Measurements from ENCODE around the gene SPRR1A. TPM values are rescaled to one million over a fixed set of nuclear protein-coding genes. Genes with fewer than 3 reads are reported as not detected.

The SPRR1A gene
- total RNA-seq, 1 experiment from 2014 or later: not detected

- DNase-seq (ENCODE audit: low read depth): no peak
Measured at GRCh38 chr1:153028766-153029165, 44.9 kb downstream of the SPRR1A start.

GRCh38 chr1:153030895-153031294 lies 47.0 kb downstream of the SPRR1A start, which contains the start of gene SPRR1B:
Gene SPRR1B, plus strand, starts transcription at chr1:153031203. Its CDS starts 1,143 bp downstream, at chr1:153032346.
- no peak for DNase-seq (ENCODE audit: low read depth)

GRCh38 chr1:153032073-153032472 lies 48.2 kb downstream of the SPRR1A start:
- no peak for DNase-seq (ENCODE audit: low read depth)

- peak; percentile 82 for DNase-seq (ENCODE audit: low read depth)
Measured at GRCh38 chr1:153032677-153033308, 48.9 kb downstream of the SPRR1A start.

- no peak for DNase-seq (ENCODE audit: low read depth)
Measured at GRCh38 chr1:153035211-153035610, 51.3 kb downstream of the SPRR1A start.

Other genes with a start within 250 kb of the SPRR1A start
- gene KPRP, start 226.1 kb upstream of the SPRR1A start, total RNA-seq (2014; rRNA removed; shearing (Covaris generic)): not detected in 2 replicates
- gene LCE1F, start 208.9 kb upstream of the SPRR1A start, total RNA-seq (2014; rRNA removed; shearing (Covaris generic)): not detected in 2 replicates
- gene LCE1E, start 197.8 kb upstream of the SPRR1A start, total RNA-seq (2014; rRNA removed; shearing (Covaris generic)): not detected in 2 replicates
- not detected in 2 replicates for gene LCE1D, start 187.4 kb upstream of the SPRR1A start, total RNA-seq (2014; rRNA removed; shearing (Covaris generic))
- gene LCE1C, start 177.4 kb upstream of the SPRR1A start, total RNA-seq (2014; rRNA removed; shearing (Covaris generic)): not detected in 2 replicates
- gene LCE1B, start 172.1 kb upstream of the SPRR1A start, total RNA-seq (2014; rRNA removed; shearing (Covaris generic)): not detected in 2 replicates
- not detected in 2 replicates for gene LCE1A, start 156.6 kb upstream of the SPRR1A start, total RNA-seq (2014; rRNA removed; shearing (Covaris generic))
- not detected in 2 replicates for gene LCE6A, start 141.2 kb upstream of the SPRR1A start, total RNA-seq (2014; rRNA removed; shearing (Covaris generic))
- gene LCE7A, start 124.1 kb upstream of the SPRR1A start, total RNA-seq (2014; rRNA removed; shearing (Covaris generic)): not detected in 2 replicates
- gene SMCP, start 105.8 kb upstream of the SPRR1A start, total RNA-seq (2014; rRNA removed; shearing (Covaris generic)): not detected in 2 replicates
- gene IVL, start 75.5 kb upstream of the SPRR1A start, total RNA-seq (2014; rRNA removed; shearing (Covaris generic)): 0.06 TPM in 1 of 2 replicates, not detected in the other
- not detected in 2 replicates for gene SPRR5, start 36.9 kb upstream of the SPRR1A start, total RNA-seq (2014; rRNA removed; shearing (Covaris generic))
- gene SPRR4, start 13.4 kb upstream of the SPRR1A start, total RNA-seq (2014; rRNA removed; shearing (Covaris generic)): not detected in 2 replicates
- gene SPRR3, start 17.7 kb downstream of the SPRR1A start, total RNA-seq (2014; rRNA removed; shearing (Covaris generic)): not detected in 2 replicates
- gene SPRR1B, start 47.1 kb downstream of the SPRR1A start, total RNA-seq (2014; rRNA removed; shearing (Covaris generic)): not detected in 2 replicates
- gene SPRR2D, start 57.0 kb downstream of the SPRR1A start, total RNA-seq (2014; rRNA removed; shearing (Covaris generic)): not detected in 2 replicates
- gene SPRR2A, start 73.4 kb downstream of the SPRR1A start, total RNA-seq (2014; rRNA removed; shearing (Covaris generic)): not detected in 2 replicates
- not detected in 2 replicates for gene SPRR2B, start 87.5 kb downstream of the SPRR1A start, total RNA-seq (2014; rRNA removed; shearing (Covaris generic))
- not detected in 2 replicates for gene SPRR2E, start 110.4 kb downstream of the SPRR1A start, total RNA-seq (2014; rRNA removed; shearing (Covaris generic))
- not detected in 2 replicates for gene SPRR2F, start 129.4 kb downstream of the SPRR1A start, total RNA-seq (2014; rRNA removed; shearing (Covaris generic))
- not detected in 2 replicates for gene SPRR2G, start 166.8 kb downstream of the SPRR1A start, total RNA-seq (2014; rRNA removed; shearing (Covaris generic))
- not detected in 2 replicates for gene LELP1, start 219.3 kb downstream of the SPRR1A start, total RNA-seq (2014; rRNA removed; shearing (Covaris generic))
- 0.11 TPM in 1 of 2 replicates, not detected in the other for gene PRR9, start 233.5 kb downstream of the SPRR1A start, total RNA-seq (2014; rRNA removed; shearing (Covaris generic))